Gastroesophageal sphincter (tissue), 3 donors: Measurements from ENCODE around the gene WDR49.

Source experiments
- POLR2A ChIP-seq, 2 donors: fragments of 450-650 bp; IDR thresholded peaks; one replicate each; pipeline ENCODE4 v1.6.1; 2017; ENCODE audit warnings: antibody characterized with exemption in 2 of 2, mild to moderate bottlenecking in 2 of 2, moderate library complexity in 1 of 2
- TF ChIP-seq, protein P1 (sequence below), 4 experiments: fragments of 200-600 bp in 2 of 4; fragments of 450-650 bp in 2 of 4; sonication (generic) in 1 of 4; IDR thresholded peaks; one replicate each; pipeline ENCODE4 v1.5.1; 2017 to 2019; ENCODE audit warnings: antibody characterized with exemption in 4 of 4, mild to moderate bottlenecking in 2 of 4, moderate library complexity in 2 of 4

DNA sequence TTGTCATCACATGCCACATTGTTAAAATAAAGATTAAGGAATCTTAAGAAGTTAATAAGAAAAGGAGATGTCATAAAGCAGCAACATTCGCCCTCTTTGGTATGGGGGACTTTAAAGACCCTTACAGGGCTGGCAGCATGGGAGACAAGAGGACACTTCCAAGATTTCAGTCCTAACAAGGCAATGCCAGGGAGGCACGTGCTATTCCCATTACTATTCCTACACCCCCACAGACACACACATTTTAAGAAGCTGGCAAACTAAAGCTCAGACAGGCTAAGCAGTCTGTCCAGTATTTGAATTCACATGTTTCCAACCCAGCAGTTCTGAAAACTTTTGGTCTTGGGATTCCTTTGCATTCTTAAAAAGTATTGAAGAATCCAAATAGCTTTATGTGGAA, 80.8 kb downstream of the WDR49 start:
- TF ChIP-seq, protein P1, sequence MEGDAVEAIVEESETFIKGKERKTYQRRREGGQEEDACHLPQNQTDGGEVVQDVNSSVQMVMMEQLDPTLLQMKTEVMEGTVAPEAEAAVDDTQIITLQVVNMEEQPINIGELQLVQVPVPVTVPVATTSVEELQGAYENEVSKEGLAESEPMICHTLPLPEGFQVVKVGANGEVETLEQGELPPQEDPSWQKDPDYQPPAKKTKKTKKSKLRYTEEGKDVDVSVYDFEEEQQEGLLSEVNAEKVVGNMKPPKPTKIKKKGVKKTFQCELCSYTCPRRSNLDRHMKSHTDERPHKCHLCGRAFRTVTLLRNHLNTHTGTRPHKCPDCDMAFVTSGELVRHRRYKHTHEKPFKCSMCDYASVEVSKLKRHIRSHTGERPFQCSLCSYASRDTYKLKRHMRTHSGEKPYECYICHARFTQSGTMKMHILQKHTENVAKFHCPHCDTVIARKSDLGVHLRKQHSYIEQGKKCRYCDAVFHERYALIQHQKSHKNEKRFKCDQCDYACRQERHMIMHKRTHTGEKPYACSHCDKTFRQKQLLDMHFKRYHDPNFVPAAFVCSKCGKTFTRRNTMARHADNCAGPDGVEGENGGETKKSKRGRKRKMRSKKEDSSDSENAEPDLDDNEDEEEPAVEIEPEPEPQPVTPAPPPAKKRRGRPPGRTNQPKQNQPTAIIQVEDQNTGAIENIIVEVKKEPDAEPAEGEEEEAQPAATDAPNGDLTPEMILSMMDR (IDR thresholded peaks at IDR 0.05) = no peak
- no peak for TF ChIP-seq POLR2A (IDR thresholded peaks at IDR 0.05)
